ENCODE measurements around the gene PIWIL4. TPM values are rescaled to one million over a fixed set of nuclear protein-coding genes. Genes with fewer than 3 reads are reported as not detected.

The PIWIL4 gene
- total RNA-seq, 1 experiment from 2014 or later: 3.4 TPM

- no peak for DNase-seq
- Mint-ChIP-seq H3K27ac (ENCODE audit: unreplicated experiment) (no peak overlapping the region), H3K36me3 (ENCODE audit: insufficient read depth, unreplicated experiment) (no peaks in the 10 kb centered on the region), H3K9me3 (ENCODE audit: unreplicated experiment) (peaks cover 34% of the 10 kb centered on the region), H3K27me3 (ENCODE audit: insufficient read depth, unreplicated experiment) (no peaks in the 10 kb centered on the region), H3K4me1 (ENCODE audit: low read depth, unreplicated experiment) (no peaks in the 10 kb centered on the region), H3K4me3 (ENCODE audit: unreplicated experiment) (no peak overlapping the region)
- BruUV-seq (replicated peaks): no TSS peak
- TF ChIP-seq CTCF (IDR thresholded peaks at IDR 0.05; ENCODE audit: insufficient read depth in 1 of 2, low read depth in 1 of 2, low read length in 1 of 2, severe bottlenecking in 1 of 2, unreplicated experiment in 1 of 2): no peak
- Histone ChIP-seq H3K4me1 (no peaks in the 10 kb centered on the region), H3K27me3 (replicated peaks; ENCODE audit: control insufficient read depth, insufficient read depth, low read length) (no peaks in the 10 kb centered on the region), H3K36me3 (ENCODE audit: control insufficient read depth, insufficient read depth, low read length) (no peaks in the 10 kb centered on the region), H3K9me3 (peaks cover 24% of the 10 kb centered on the region), H3K4me3 (ENCODE audit: low read depth, low read length) (no peak overlapping the region)
- CTCF ChIA-PET: interaction anchor here (0.7 kb wide), 1 partner anchor 31 kb away, joined by 3 read pairs; no protein-coding TSS in a partner anchor
- intact Hi-C loops (cut with micrococcal nuclease; ENCODE audit: unreplicated experiment): no loop called here
- POLR2A ChIA-PET: no interaction called here
These were observed 62.6 kb downstream of the PIWIL4 start for GRCh38 chr11:94629741-94630140.

- Histone ChIP-seq H3K36me3 (ENCODE audit: control insufficient read depth, insufficient read depth, low read length) (no peaks in the 10 kb centered on the region), H3K4me1 (no peaks in the 10 kb centered on the region), H3K4me3 (ENCODE audit: low read depth, low read length) (no peak overlapping the region), H3K9me3 (peaks cover 22% of the 10 kb centered on the region), H3K27me3 (replicated peaks; ENCODE audit: control insufficient read depth, insufficient read depth, low read length) (no peaks in the 10 kb centered on the region)
- BruUV-seq (replicated peaks): no TSS peak
- no peaks in the 10 kb centered on the region for H3K36me3 Mint-ChIP-seq (ENCODE audit: insufficient read depth, unreplicated experiment)
- no peak overlapping the region for H3K27ac Mint-ChIP-seq (ENCODE audit: unreplicated experiment)
- ChIA-PET POLR2A (no interaction called here), CTCF (no interaction called here)
- H3K27me3 Mint-ChIP-seq (ENCODE audit: insufficient read depth, unreplicated experiment): no peaks in the 10 kb centered on the region
- H3K4me3 Mint-ChIP-seq (ENCODE audit: unreplicated experiment): no peak overlapping the region
- intact Hi-C loops (cut with micrococcal nuclease; ENCODE audit: unreplicated experiment): no loop called here
- peaks cover 29% of the 10 kb centered on the region for H3K9me3 Mint-ChIP-seq (ENCODE audit: unreplicated experiment)
- no peak for TF ChIP-seq CTCF (IDR thresholded peaks at IDR 0.05; ENCODE audit: insufficient read depth in 1 of 2, low read depth in 1 of 2, low read length in 1 of 2, severe bottlenecking in 1 of 2, unreplicated experiment in 1 of 2)
- DNase-seq: no peak
- H3K4me1 Mint-ChIP-seq (ENCODE audit: low read depth, unreplicated experiment): no peaks in the 10 kb centered on the region
These were observed 63.1 kb downstream of the PIWIL4 start for GRCh38 chr11:94630221-94630620.

DNA sequence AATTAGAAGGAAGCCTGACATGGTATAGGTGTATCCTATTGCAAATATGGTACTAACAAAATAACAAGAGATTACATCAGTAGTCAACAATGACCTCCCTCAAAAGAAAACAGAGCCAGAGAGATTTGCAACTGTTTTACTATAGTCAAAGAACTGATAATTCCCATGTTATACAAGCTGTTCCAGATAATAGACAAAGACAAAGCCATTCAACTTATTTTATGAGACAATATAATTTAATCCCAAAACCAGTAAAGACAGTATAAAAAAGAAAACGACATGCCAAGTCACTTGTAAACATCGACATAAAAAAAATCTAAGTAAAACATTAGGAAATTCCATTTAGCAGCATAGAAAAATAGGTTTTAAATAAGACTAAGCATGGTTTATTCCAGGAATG lies 65.2 kb downstream of the PIWIL4 start:
- POLR2A ChIA-PET: no interaction called here

More for the DNA sequence above, 65.2 kb downstream of the PIWIL4 start:
- Mint-ChIP-seq H3K4me1 (ENCODE audit: low read depth, unreplicated experiment) (peaks cover 3% of the 10 kb centered on the region), H3K9me3 (ENCODE audit: unreplicated experiment) (peaks cover 13% of the 10 kb centered on the region), H3K36me3 (ENCODE audit: insufficient read depth, unreplicated experiment) (no peaks in the 10 kb centered on the region), H3K27me3 (ENCODE audit: insufficient read depth, unreplicated experiment) (no peaks in the 10 kb centered on the region), H3K4me3 (ENCODE audit: unreplicated experiment) (no peak overlapping the region), H3K27ac (ENCODE audit: unreplicated experiment) (no peak overlapping the region)
- no peak overlapping the region for H3K4me3 ChIP-seq (ENCODE audit: low read depth, low read length)
- H3K9me3 ChIP-seq: peaks cover 10% of the 10 kb centered on the region
- BruUV-seq (replicated peaks): no TSS peak
- intact Hi-C loops (cut with micrococcal nuclease; ENCODE audit: unreplicated experiment): no loop called here
- H3K27me3 ChIP-seq (replicated peaks; ENCODE audit: control insufficient read depth, insufficient read depth, low read length): no peaks in the 10 kb centered on the region
- CTCF ChIA-PET: no interaction called here
- no peaks in the 10 kb centered on the region for H3K36me3 ChIP-seq (ENCODE audit: control insufficient read depth, insufficient read depth, low read length)
- no peak for TF ChIP-seq CTCF (IDR thresholded peaks at IDR 0.05; ENCODE audit: insufficient read depth in 1 of 2, low read depth in 1 of 2, low read length in 1 of 2, severe bottlenecking in 1 of 2, unreplicated experiment in 1 of 2)
- DNase-seq: no peak
- no peaks in the 10 kb centered on the region for H3K4me1 ChIP-seq

Data from Caco-2 (cell line).